OCI-LY1 (cell line): ENCODE measurements around the gene ZNF714.
A peak's percentile ranks its signal among the peaks of the same experiment; 100 is the strongest.

Experiments used
- H2AFZ ChIP-seq: fragments of 200-600 bp; sonication (generic), shearing (Covaris generic); 2 replicates; pipeline ENCODE4 v1.6.0; 2014; ENCODE audit warnings: antibody characterized with exemption, mild to moderate bottlenecking, low read length
- H3F3A ChIP-seq: fragments of 200-600 bp; sonication (generic), shearing (Covaris generic); 2 replicates; pipeline ENCODE4 v1.6.0; 2014; ENCODE audit warnings: mild to moderate bottlenecking, antibody characterized with exemption, low read length, moderate library complexity; ENCODE audit not compliant: insufficient read depth
- H3K27ac ChIP-seq: fragments of 200-600 bp; sonication (generic); 2 replicates; pipeline ENCODE4 v1.5.1; 2014; ENCODE audit warnings: low read length, mixed run types, mild to moderate bottlenecking, low read depth; ENCODE audit not compliant: poor library complexity, severe bottlenecking
- H3K27me3 ChIP-seq: fragments of 200-600 bp; sonication (generic); 2 replicates; pipeline ENCODE4 v1.6.0; 2014; ENCODE audit warnings: antibody characterized with exemption, mild to moderate bottlenecking, low read length, moderate library complexity; ENCODE audit not compliant: insufficient read depth
- H3K36me3 ChIP-seq: fragments of 200-600 bp; sonication (generic); 2 replicates; pipeline ENCODE4 v1.6.1; 2014; ENCODE audit warnings: mild to moderate bottlenecking, antibody characterized with exemption, low read length, moderate library complexity, mixed read lengths; ENCODE audit not compliant: insufficient read depth
- H3K4me1 ChIP-seq: fragments of 200-600 bp; sonication (generic); 2 replicates; pipeline ENCODE4 v1.5.1; 2014; ENCODE audit warnings: mild to moderate bottlenecking, low read length, moderate library complexity; ENCODE audit not compliant: insufficient read depth, severe bottlenecking
- H3K4me2 ChIP-seq: fragments of 200-600 bp; sonication (generic), shearing (Covaris generic); 2 replicates; pipeline ENCODE4 v1.6.1; 2014; ENCODE audit warnings: low read length
- H3K4me3 ChIP-seq: fragments of 200-600 bp; sonication (generic); 2 replicates; pipeline ENCODE4 v1.5.1; 2014; ENCODE audit warnings: low read length, low read depth, mild to moderate bottlenecking, mixed read lengths; ENCODE audit not compliant: poor library complexity, severe bottlenecking
- H3K79me2 ChIP-seq: fragments of 200-600 bp; shearing (Covaris generic); 2 replicates; pipeline ENCODE4 v1.6.1; 2016; ENCODE audit warnings: mixed run types, low read length, mixed read lengths; ENCODE audit not compliant: insufficient read depth
- H3K9ac ChIP-seq: fragments of 200-600 bp; sonication (generic), shearing (Covaris generic); 2 replicates; pipeline ENCODE4 v1.6.1; 2014; ENCODE audit warnings: mild to moderate bottlenecking, low read length, mixed read lengths
- H3K9me2 ChIP-seq: fragments of 200-600 bp; sonication (generic), shearing (Covaris generic); 2 replicates; pipeline ENCODE4 v1.6.1; 2014; ENCODE audit warnings: low read depth, mild to moderate bottlenecking, low read length, mixed read lengths
- H3K9me3 ChIP-seq: fragments of 200-600 bp; shearing (Covaris generic); 2 replicates; pipeline ENCODE4 v1.6.1; 2014; ENCODE audit warnings: low read length, mixed read lengths
- H4K20me1 ChIP-seq: fragments of 200-600 bp; sonication (generic), shearing (Covaris generic); 2 replicates; pipeline ENCODE4 v1.6.0; 2016; ENCODE audit warnings: mild to moderate bottlenecking, low read length; ENCODE audit not compliant: insufficient read depth
- EZH2 ChIP-seq: fragments of 200-600 bp; sonication (generic), shearing (Covaris generic); IDR thresholded peaks from 2 replicates; pipeline ENCODE4 v1.8.0; 2017; ENCODE audit warnings: borderline replicate concordance, mixed run types, mild to moderate bottlenecking, antibody characterized with exemption, low read length, moderate library complexity, mixed read lengths
- TF ChIP-seq, protein P1 (sequence below): fragments of 200-600 bp; sonication (generic), shearing (Covaris generic); IDR thresholded peaks from 2 replicates; pipeline ENCODE4 v1.5.1; 2017; ENCODE audit warnings: mild to moderate bottlenecking, antibody characterized with exemption, low read length, moderate library complexity, mixed read lengths

Gene ZNF714

DNA sequence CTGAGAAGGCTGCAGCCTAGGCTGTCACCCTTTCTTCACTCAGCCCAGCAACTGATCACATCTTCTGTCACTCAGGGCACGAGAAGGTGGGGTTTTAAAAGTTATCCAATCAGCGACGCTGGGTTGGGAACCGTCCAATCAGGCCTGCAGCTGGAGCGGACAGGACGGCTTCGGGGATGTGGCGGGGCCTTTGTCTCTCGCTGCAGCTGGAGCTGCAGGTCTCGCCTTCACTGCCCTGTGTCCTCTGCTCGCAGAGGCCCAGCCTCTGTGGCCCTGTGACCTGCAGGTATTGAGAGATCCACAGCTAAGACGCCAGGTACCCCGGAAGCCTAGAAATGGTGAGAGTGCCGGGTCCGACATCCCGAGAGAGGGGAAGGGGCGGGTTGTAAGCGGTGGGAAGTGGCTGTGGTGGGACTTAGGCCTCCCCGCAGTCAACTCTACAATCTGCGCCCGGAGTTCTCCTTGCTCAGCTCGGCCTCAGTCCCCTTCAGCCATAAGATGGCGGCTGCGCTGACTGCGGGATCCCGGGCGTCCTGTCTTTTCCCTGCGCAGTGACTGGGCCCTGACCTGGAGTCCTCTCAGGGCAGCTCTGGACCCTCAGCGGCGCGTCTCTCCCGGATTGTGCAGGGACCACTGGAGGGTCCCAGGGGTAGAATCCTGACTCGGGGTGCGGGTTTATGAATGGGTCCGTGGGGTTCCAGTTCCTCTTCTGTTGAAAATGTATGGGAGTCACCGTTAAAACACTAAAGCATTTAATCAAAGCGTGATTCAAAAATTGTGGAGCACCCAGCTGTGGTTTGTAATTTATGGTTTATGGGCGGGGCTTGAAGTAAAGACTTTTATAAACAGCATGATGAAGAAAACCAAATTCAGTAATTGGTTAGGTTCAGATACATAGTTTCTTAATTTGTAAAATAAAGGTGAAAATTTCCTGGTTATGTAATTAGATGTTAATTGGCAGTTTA lies at the start of gene ZNF714:
Gene ZNF714 (plus strand): TSS at position 193 of the 965 bp plus-strand sequence. CDS start 16,066 bp downstream, outside the sequence.
- H3K79me2 ChIP-seq: peaks cover 14% of the 10 kb centered on the region

DNA sequence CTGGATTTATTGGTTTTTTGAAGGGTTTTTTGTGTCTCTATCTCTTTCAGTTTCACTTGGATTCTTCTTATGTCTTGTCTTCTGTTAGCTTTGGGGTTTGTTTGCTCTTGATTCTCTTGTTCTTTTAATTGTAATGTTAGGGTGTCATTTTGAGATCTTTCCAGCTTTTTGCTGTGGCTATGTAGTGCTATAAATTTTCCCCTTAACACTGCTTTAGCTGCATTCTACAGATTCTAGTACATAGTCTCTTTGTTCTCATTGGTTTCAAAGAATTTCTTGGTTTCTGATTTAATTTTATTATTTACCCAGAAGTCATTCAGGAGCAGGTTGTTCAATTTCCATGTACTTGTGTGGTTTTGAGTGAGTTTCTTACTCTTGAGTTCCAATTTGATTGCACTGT lies 37.0 kb upstream of the ZNF714 start:
- Histone ChIP-seq H3K27ac (no peak overlapping the region), H4K20me1 (no peaks in the 10 kb centered on the region), H2AFZ (no peak overlapping the region), H3K4me1 (no peaks in the 10 kb centered on the region), H3K9me3 (peaks cover 18% of the 10 kb centered on the region), H3K36me3 (peaks cover 89% of the 10 kb centered on the region), H3F3A (no peaks in the 10 kb centered on the region), H3K79me2 (peaks cover 15% of the 10 kb centered on the region; the same call in 1 of the 2 replicates), H3K9me2 (no peaks in the 10 kb centered on the region), H3K27me3 (no peaks in the 10 kb centered on the region), H3K4me3 (no peak overlapping the region), H3K4me2 (no peak overlapping the region), H3K9ac (no peak overlapping the region)
- no peak for TF ChIP-seq EZH2
- TF ChIP-seq, protein P1, sequence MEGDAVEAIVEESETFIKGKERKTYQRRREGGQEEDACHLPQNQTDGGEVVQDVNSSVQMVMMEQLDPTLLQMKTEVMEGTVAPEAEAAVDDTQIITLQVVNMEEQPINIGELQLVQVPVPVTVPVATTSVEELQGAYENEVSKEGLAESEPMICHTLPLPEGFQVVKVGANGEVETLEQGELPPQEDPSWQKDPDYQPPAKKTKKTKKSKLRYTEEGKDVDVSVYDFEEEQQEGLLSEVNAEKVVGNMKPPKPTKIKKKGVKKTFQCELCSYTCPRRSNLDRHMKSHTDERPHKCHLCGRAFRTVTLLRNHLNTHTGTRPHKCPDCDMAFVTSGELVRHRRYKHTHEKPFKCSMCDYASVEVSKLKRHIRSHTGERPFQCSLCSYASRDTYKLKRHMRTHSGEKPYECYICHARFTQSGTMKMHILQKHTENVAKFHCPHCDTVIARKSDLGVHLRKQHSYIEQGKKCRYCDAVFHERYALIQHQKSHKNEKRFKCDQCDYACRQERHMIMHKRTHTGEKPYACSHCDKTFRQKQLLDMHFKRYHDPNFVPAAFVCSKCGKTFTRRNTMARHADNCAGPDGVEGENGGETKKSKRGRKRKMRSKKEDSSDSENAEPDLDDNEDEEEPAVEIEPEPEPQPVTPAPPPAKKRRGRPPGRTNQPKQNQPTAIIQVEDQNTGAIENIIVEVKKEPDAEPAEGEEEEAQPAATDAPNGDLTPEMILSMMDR: no peak

More for the DNA sequence above, at the start of gene ZNF714:
- H3K9ac ChIP-seq: peak within 1 kb of the TSS; percentile 81
- H4K20me1 ChIP-seq: no peaks in the 10 kb centered on the region
- no peaks in the 10 kb centered on the region for H3F3A ChIP-seq
- H3K9me3 ChIP-seq: no peaks in the 10 kb centered on the region
- H3K27me3 ChIP-seq: no peaks in the 10 kb centered on the region
- peaks cover 14% of the 10 kb centered on the region for H3K4me1 ChIP-seq
- 0 out of 2 replicates have a peak within 1 kb of the TSS, but pooled peaks have one; percentile 21 for H2AFZ ChIP-seq
- H3K9me2 ChIP-seq: no peaks in the 10 kb centered on the region
- peak within 1 kb of the TSS; percentile 74 for H3K4me3 ChIP-seq
- TF ChIP-seq EZH2: no peak
- TF ChIP-seq, protein P1: no peak
- H3K36me3 ChIP-seq: peaks cover 38% of the 10 kb centered on the region
- H3K4me2 ChIP-seq: peak within 1 kb of the TSS; percentile 71
- peak within 1 kb of the TSS; percentile 62 for H3K27ac ChIP-seq

DNA sequence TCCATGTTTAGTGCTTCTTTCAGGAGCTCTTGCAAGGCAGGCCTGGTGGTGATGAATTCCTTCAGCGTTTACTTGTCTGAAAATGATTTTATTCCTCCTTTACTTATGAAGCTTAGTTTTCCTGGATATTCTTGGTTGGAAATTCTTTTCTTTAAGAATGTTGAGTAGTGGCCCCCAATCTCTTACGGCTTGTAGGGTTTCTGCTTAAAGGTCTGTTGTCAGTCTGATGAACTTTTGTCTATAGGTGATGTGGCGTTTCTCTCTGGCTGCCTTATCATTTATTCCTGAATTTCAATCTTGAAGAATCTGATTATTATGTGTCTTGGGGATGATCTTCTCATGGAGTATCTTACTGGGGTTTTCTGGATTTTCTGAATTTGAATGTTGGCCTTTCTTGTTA lies 35.5 kb upstream of the ZNF714 start:
- Histone ChIP-seq H3K4me1 (no peaks in the 10 kb centered on the region), H3K36me3 (peaks cover 91% of the 10 kb centered on the region), H3K9me2 (no peaks in the 10 kb centered on the region), H3K27me3 (no peaks in the 10 kb centered on the region), H3K4me3 (no peak overlapping the region), H3K9me3 (peaks cover 18% of the 10 kb centered on the region), H3K9ac (no peak overlapping the region), H2AFZ (no peak overlapping the region), H3F3A (no peaks in the 10 kb centered on the region), H3K4me2 (no peak overlapping the region), H3K79me2 (peaks cover 15% of the 10 kb centered on the region; the same call in 1 of the 2 replicates), H3K27ac (no peak overlapping the region), H4K20me1 (no peaks in the 10 kb centered on the region)
- TF ChIP-seq, protein P1: no peak
- TF ChIP-seq EZH2: no peak
